HG03039 (cell line): ENCODE measurements around the gene IPPK.
"Not testable (repeated sequence)": the region's sequence is repeated elsewhere in the genome, so short reads cannot be mapped to it uniquely, and the experiment has no call there.

ENCODE experiments used
- ATAC-seq: cut with Tn5 transposase; IDR thresholded peaks from one replicate; pipeline ENCODE4 v1.9.1; 2021; ENCODE audit warnings: mild to moderate bottlenecking, moderate library complexity; ENCODE audit not compliant: unreplicated experiment

The IPPK gene

DNA sequence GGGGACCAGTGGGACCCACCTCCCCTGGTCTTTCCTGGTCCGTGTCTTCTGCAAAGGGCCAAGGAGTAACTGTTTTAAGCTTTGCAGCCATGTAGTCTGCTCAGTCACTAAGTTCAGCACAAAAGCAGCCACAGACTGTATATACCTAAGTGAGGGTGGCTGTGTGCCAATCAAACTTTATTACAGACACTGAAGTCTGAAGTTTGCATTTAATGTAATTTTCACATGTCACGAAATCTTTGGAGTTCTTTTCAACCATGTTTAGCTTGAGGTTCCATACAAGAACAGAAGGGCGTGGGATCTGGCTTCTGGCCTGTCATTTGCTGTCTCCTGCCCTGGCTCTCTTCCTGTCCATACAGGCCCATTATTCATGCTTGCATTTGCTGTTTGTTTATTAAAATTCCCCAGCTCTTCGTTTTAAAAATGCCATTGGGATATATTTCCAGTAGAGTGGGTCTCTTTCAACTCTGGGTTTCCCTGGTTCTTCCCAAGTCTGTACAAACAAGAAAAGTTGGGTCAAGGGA lies 69.9 kb downstream of the IPPK start:
- no peak for ATAC-seq

GRCh38 chr9:92598382-92598781 lies 71.5 kb downstream of the IPPK start:
- ATAC-seq: no peak

- ATAC-seq: no peak
Measured at GRCh38 chr9:92595930-92596329, 74.0 kb downstream of the IPPK start.

GRCh38 chr9:92595075-92595474 lies 74.9 kb downstream of the IPPK start:
- ATAC-seq: not testable (repeated sequence)

- no peak for ATAC-seq
Measured at GRCh38 chr9:92592946-92593861, 76.7 kb downstream of the IPPK start.

DNA sequence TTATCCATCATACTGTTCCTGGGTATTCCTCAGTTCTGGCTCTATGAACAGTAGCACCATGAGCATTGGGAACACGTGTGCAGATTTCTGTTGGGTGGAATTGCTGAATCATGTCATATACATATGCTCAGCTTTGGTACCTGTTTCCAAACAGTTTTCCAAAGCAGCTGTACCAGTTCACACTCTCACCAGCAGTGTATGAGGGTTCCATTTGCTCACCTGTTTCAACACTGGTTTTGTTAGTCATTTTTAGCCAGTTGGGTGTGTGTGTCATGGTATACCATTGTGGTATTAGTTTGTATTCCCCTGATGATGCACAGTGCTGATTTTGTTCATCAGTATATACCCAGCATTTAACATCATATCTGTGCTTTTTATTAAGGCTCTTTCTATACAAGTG lies 77.4 kb downstream of the IPPK start:
- no peak for ATAC-seq

DNA sequence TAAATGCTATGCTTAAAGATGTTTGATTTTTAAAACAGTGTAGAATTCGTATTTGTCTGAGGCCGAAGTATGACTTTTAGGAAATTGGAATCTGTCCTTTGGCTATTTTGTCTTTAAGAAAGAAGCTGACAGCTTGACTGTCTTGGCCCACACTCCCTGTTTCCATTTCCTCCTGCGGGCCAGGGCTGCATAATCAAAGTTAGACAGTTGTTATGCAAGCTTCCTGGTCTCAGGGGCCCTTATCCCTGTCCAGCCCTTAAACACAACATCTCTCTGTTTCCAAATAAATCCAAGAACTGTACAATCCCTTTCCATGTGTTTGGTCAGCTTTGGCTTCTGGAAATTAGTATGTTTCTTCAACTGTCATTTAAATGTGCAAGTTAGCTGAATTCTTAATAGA lies 79.6 kb downstream of the IPPK start:
- ATAC-seq: no peak

- ATAC-seq: no peak
Measured at GRCh38 chr9:92589923-92590322, 80.0 kb downstream of the IPPK start.

GRCh38 chr9:92576175-92576574 lies 93.8 kb downstream of the IPPK start:
- ATAC-seq: no peak

- not testable (repeated sequence) for ATAC-seq
Measured at GRCh38 chr9:92573612-92574011, 96.3 kb downstream of the IPPK start.

DNA sequence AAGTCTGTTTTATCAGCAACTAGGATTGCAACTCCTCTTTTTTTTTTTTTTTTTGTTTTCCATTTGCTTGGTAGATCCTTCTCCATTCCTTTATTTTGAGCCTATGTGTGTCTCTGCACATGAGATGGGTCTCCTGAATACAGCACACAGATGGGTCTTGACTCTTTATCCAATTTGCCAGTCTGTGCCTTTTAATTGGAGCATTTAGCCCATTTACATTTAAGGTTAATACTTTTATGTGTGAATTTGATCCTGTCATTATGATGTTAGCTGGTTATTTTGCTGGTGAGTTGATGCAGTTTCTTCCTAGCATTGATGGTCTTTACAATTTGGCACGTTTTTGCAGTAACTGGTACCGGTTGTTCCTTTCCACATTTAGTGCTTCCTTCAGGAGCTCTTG lies 98.1 kb downstream of the IPPK start:
- not testable (repeated sequence) for ATAC-seq

DNA sequence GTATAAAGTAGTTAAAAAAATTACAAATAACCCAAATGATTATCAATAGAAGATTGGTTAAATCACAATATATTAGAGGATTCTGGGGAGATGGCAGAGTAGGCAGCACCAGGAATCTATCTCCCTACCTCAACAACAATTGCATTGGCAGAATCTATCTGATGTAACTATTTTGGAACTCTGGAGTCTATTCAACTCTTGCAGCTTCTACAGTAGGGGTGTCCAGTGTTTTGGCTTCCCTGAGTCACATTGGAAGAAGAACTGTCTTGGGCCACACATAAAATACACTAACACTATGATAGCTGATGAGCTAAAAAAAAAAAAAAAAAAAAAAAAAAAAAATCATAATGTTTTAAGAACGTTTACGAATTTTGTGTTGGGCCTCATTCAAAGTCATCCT lies 104.9 kb downstream of the IPPK start:
- ATAC-seq: no peak

DNA sequence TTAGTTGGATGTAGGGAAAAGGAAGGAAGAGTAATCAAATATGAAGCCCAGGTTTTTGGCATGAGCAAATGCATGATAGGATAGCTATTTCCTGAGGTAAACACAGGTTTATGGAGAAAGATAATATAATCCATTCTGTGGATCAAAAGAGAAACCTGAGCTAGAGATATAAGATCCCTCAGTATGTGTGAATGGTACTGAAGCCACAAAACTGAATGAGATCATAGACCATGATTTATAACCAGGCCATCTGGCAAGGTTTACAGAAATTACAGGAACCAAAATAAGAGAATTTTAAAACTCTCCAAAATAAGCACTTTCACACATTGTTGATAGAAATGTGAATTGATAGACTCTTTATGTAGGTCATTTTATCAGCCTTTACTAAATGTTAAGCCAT lies 105.4 kb downstream of the IPPK start:
- no peak for ATAC-seq
